ENCODE results near the gene SORCS3.

DNA sequence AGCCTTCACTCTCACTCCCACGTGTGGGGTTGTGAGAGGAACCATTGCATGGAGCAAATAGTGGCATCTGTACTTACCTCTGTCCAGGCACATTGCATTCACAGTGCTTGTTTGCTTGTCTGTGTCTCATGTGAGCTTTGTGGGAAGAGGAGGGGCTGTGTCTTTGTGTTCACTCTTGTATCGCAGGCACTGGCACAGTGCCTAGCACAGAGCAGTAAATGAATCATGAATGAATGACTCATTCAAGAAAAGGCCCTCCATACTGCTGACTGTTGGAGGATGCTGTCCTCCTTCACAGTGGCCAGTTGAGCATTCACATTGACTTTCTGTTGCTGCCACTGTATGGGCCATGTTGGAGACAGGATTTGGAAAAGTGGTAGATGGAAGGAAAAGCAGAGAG is 125.3 kb downstream of the SORCS3 start:
- TF ChIP-seq, protein P1, sequence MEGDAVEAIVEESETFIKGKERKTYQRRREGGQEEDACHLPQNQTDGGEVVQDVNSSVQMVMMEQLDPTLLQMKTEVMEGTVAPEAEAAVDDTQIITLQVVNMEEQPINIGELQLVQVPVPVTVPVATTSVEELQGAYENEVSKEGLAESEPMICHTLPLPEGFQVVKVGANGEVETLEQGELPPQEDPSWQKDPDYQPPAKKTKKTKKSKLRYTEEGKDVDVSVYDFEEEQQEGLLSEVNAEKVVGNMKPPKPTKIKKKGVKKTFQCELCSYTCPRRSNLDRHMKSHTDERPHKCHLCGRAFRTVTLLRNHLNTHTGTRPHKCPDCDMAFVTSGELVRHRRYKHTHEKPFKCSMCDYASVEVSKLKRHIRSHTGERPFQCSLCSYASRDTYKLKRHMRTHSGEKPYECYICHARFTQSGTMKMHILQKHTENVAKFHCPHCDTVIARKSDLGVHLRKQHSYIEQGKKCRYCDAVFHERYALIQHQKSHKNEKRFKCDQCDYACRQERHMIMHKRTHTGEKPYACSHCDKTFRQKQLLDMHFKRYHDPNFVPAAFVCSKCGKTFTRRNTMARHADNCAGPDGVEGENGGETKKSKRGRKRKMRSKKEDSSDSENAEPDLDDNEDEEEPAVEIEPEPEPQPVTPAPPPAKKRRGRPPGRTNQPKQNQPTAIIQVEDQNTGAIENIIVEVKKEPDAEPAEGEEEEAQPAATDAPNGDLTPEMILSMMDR (IDR thresholded peaks at IDR 0.05) = no peak
- TF ChIP-seq EP300 (IDR thresholded peaks at IDR 0.05) (no peak), POLR2AphosphoS5 (IDR thresholded peaks at IDR 0.05) (no peak), POLR2A (IDR thresholded peaks at IDR 0.05; ENCODE audit: low read depth) (no peak)

Measured in esophagus muscularis mucosa (tissue), 4 donors.